ENCODE measurements around the gene FANCD2.
"Not testable (repeated sequence)": the region's sequence is repeated elsewhere in the genome, so short reads cannot be mapped to it uniquely, and the experiment has no call there.

The FANCD2 gene

GRCh38 chr3:10015461-10015904 lies 10.8 kb upstream of the FANCD2 start:
- peak; percentile 89 for DNase-seq (ENCODE audit: low read depth)

DNA sequence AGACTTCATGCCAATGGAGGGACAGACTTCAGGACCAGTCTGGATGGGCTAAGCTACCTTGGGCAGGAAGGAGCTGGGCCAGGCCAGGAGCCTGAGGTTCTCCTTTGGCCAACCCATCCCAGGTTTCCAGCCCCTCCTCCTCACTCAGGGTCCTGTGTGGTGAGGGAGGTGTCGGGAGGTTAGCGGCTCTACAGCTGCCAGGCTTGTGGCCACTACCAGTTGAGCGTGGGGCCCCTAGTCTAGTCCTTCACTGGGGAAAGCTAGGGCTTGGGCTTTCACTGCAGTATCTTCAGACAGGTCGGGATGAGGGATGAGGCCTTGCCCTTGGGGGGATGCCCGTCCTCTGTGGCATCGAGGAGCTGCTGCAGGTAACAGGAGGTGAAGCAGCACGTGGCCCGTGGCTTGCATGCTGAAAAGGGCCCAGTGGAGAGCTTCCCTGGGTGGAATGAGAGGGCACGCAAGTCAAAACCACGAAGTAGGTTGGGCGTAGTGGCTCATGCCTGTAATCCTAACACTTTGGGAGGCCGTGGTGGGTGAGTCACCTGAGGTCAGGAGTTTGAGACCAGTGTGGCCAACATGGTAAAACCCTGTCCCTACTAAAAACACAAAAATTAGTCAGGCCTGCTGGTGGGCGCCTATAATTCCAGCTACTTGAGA lies 8.5 kb upstream of the FANCD2 start:
- DNase-seq (ENCODE audit: low read depth): no peak

GRCh38 chr3:10018806-10019205 lies 7.4 kb upstream of the FANCD2 start:
- DNase-seq (ENCODE audit: low read depth): not testable (repeated sequence)

- DNase-seq (ENCODE audit: low read depth): no peak
Measured at GRCh38 chr3:10019326-10019725, 6.9 kb upstream of the FANCD2 start.

GRCh38 chr3:10021856-10022775 lies 4.1 kb upstream of the FANCD2 start:
- no peak for DNase-seq (ENCODE audit: low read depth)

DNA sequence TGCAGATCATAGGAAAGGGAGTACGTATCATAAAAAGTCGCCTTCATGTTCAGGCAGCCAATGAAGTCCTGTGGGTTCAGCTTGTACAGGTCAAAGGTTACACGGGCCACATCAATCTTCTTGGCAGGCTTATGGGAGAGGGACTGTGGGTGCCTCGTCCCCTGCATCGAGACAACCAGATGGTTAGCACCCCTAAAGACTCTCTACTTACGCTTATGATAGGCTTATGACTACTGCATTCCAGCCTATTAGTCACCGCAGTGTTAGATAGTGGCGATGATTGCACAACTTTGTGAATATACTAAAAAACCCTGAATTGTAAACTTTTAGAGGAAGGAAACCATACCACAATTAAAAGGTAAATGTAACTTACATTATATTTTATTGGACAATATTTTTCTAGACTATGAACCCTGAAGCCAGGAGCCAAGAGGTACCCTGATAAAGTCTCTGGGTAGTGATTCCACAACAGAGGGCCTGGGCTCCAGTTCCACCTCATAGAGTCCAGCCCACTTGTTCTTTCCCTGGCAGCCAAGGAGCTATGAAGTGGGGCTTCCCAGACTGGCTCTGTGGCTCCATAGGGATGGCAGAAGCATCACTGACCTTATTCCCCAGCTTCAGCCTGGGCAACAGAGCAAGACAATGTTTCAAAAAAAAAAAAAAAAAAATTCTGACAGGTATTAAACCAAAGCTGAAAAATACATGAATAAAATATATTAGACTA lies 2.5 kb upstream of the FANCD2 start:
- no peak for DNase-seq (ENCODE audit: low read depth)

- DNase-seq (ENCODE audit: low read depth): no peak
Measured at GRCh38 chr3:10025205-10026083, 793 bp upstream of the FANCD2 start.

GRCh38 chr3:10041034-10041433 lies 14.8 kb downstream of the FANCD2 start:
- DNase-seq (ENCODE audit: low read depth): no peak

DNA sequence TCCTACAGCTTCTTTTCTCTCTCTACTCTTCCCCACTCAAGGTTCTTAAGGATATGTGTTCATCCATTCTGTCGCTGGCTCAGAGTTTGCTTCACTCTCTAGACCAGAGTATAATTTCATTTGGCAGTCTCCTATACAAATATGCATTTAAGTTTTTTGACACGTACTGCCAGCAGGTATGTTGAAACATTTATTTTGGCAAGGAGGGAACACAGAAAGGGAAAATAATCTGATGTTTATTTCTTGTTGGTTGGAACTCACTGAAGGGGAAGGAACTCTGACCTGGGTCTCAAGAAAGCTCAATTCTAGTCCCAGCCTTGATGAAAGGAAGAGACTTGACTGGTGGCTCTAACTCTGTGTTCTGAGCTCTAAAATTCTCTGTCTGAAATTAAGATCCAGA lies 21.6 kb downstream of the FANCD2 start:
- DNase-seq (ENCODE audit: low read depth): no peak

- not testable (repeated sequence) for DNase-seq (ENCODE audit: low read depth)
Measured at GRCh38 chr3:10053054-10053453, 26.8 kb downstream of the FANCD2 start.

DNA sequence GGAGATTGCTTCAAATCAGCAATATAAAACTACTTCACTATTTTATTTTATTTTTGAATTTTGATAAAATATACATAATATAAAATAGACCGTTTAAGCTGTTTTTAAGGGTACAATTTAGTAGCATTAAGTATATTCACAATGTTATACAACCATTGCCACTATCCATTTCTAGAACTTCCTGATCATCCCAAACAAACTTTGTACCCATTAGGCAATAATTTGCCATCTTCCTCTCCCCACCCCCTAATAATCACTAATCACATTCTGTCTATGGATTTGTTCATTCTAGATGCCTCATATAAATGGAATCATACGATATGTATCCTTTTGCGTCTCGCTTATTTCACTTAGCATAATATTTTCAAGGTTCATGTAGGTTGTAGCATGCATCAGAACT lies 28.9 kb downstream of the FANCD2 start:
- no peak for DNase-seq (ENCODE audit: low read depth)

GRCh38 chr3:10070077-10070476 lies 43.8 kb downstream of the FANCD2 start:
- not testable (repeated sequence) for DNase-seq (ENCODE audit: low read depth)

GRCh38 chr3:10074666-10075065 lies 48.4 kb downstream of the FANCD2 start:
- no peak for DNase-seq (ENCODE audit: low read depth)

- DNase-seq (ENCODE audit: low read depth): no peak
Measured at GRCh38 chr3:10081871-10082270, 55.6 kb downstream of the FANCD2 start.

DNA sequence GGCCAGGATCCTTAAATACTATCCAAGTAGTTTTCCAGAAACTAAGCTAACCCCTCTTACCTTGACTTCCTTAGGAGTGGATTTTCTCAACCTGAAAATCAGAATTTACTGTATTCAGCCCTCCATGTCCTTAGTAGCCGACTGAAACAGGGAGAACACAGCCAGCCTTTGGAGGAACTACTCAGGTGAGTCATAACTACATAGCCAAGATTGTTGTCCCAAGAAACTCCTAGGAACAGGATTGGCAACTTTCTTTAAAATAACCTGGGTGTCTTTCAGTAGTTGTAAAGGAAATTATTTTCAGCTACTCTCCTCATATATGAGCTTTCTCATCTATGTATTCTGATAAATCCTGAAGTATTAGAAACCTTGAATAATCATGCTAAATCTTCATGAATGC lies 59.5 kb downstream of the FANCD2 start:
- DNase-seq (ENCODE audit: low read depth): no peak

DNA sequence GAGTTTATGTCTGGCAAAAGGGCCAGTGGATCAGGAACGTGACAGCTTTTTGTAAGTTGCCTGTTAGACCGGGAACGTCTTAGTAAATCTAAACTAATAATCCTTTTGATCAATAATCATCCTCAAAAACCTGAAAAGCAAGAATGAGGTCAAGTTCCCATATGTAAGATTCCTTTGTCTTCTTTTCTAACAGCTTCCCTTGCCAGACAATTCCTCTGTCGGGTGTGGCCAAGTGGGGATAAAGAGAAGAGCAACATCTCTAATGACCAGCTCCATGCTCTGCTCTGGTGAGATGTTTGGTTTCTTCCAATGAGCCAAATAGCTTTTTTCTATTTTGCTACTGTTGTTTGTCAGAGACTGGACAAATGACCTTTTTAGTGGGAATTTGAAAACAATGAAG lies 62.0 kb downstream of the FANCD2 start:
- no peak for DNase-seq (ENCODE audit: low read depth)

DNA sequence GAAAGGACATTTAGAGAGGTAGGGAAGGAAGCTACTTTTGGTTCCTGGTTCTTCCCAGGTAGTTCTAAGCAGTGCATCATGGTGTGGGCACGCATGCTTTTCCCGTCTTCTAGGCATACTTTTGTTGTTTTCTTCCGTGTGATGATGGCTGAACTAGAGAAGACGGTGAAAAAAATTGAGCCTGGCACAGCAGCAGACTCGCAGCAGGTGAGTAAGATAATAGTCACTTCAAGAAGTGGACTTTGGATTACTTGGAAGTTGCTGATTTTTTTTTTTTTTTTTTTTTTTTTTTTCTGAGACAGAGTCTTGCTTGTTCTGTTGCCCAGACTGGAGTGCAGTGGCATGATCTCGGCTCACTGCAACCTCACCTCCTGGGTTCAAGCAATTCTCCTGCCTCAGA lies 63.9 kb downstream of the FANCD2 start:
- no peak for DNase-seq (ENCODE audit: low read depth)

- DNase-seq (ENCODE audit: low read depth): not testable (repeated sequence)
Measured at GRCh38 chr3:10090774-10091173, 64.5 kb downstream of the FANCD2 start.

- DNase-seq (ENCODE audit: low read depth): not testable (repeated sequence)
Measured at GRCh38 chr3:10091387-10091786, 65.2 kb downstream of the FANCD2 start.

- DNase-seq (ENCODE audit: low read depth): no peak
Measured at GRCh38 chr3:10093678-10094077, 67.4 kb downstream of the FANCD2 start.

GRCh38 chr3:10099041-10099440 lies 72.8 kb downstream of the FANCD2 start:
- no peak for DNase-seq (ENCODE audit: low read depth)

- DNase-seq (ENCODE audit: low read depth): no peak
Measured at GRCh38 chr3:10106919-10107318, 80.7 kb downstream of the FANCD2 start.

Data from non-pigmented ciliary epithelial cell (primary cell).